CD4-positive, alpha-beta T cell (primary cell): ENCODE data around the gene TRMT10B. TPM values are rescaled to one million over a fixed set of nuclear protein-coding genes. Genes with fewer than 3 reads are reported as not detected.

Experiments used
- ATAC-seq: fragments of 200-7000 bp; cut with Tn5 transposase; one replicate; pipeline ENCODE4 v1.10.0; 2022; ENCODE audit warnings: mild to moderate bottlenecking; ENCODE audit not compliant: poor library complexity
- CTCF ChIA-PET: fragments of 350-600 bp; sonication (Branson Sonifier 250); formaldehyde crosslinking; loops from one replicate; lab custom pipeline; 2021; ENCODE audit warnings: antibody characterized with exemption, inconsistent platforms; lab: Charles Lee
- POLR2A ChIA-PET: fragments of 350-600 bp; sonication (Branson Sonifier 250); formaldehyde crosslinking; loops from one replicate; lab custom pipeline; 2021; ENCODE audit warnings: antibody characterized with exemption, inconsistent platforms; lab: Charles Lee
- DNase-seq, 14 experiments: peaks; one replicate each; pipeline ENCODE4 v3.0.0-alpha.2; 2013 to 2020; ENCODE audit warnings: mixed read lengths in 2 of 14
- H3K27ac ChIP-seq, 2 donors: one replicate each; pipeline versions ENCODE4 v1.5.1 to v1.7.0; 2013; ENCODE audit warnings: low read length in 2 of 2, low read depth in 1 of 2, mild to moderate bottlenecking in 1 of 2
- H3K27me3 ChIP-seq, 2 experiments: 1 replicate in 1 of 2; 2 replicates in 1 of 2; pipeline versions ENCODE4 v1.6.1 to v1.7.0; 2013; ENCODE audit warnings: low read length in 2 of 2, control low read depth in 1 of 2, mild to moderate bottlenecking in 1 of 2, moderate library complexity in 1 of 2; ENCODE audit not compliant: insufficient read depth in 2 of 2, control insufficient read depth in 1 of 2
- H3K36me3 ChIP-seq: one replicate; pipeline ENCODE4 v1.6.1; 2013; ENCODE audit warnings: low read length, control low read depth; ENCODE audit not compliant: insufficient read depth
- H3K4me1 ChIP-seq: one replicate; pipeline ENCODE4 v1.6.1; 2013; ENCODE audit warnings: low read length, control low read depth; ENCODE audit not compliant: insufficient read depth
- H3K4me3 ChIP-seq: one replicate; pipeline ENCODE4 v1.5.1; 2013; ENCODE audit warnings: mild to moderate bottlenecking, low read length, moderate library complexity
- H3K9me3 ChIP-seq, 2 experiments: 1 replicate in 1 of 2; 2 replicates in 1 of 2; pipeline versions ENCODE4 v1.6.1 to v1.7.0; 2013; ENCODE audit warnings: low read length in 2 of 2, mild to moderate bottlenecking in 2 of 2, control low read depth in 1 of 2, moderate library complexity in 1 of 2; ENCODE audit not compliant: control insufficient read depth in 1 of 2, insufficient read depth in 1 of 2
- H3K27ac Mint-ChIP-seq: one replicate; pipeline ENCODE4 v1.8.0; 2020; ENCODE audit warnings: mixed read lengths
- H3K27me3 Mint-ChIP-seq: one replicate; pipeline ENCODE4 v1.8.0; 2021; ENCODE audit warnings: mixed read lengths
- H3K36me3 Mint-ChIP-seq: one replicate; pipeline ENCODE4 v1.8.0; 2021; ENCODE audit warnings: low read depth, mixed read lengths
- H3K4me1 Mint-ChIP-seq: one replicate; pipeline ENCODE4 v1.8.0; 2021; ENCODE audit warnings: low read depth, mixed read lengths
- H3K4me3 Mint-ChIP-seq: one replicate; pipeline ENCODE4 v1.8.0; 2020; ENCODE audit warnings: mild to moderate bottlenecking, mixed read lengths
- H3K9me3 Mint-ChIP-seq: one replicate; pipeline ENCODE4 v1.8.0; 2020; ENCODE audit warnings: mixed read lengths
- intact Hi-C, 2 experiments: fragments of 100-400 bp; cut with DNase I in 1 of 2; cut with micrococcal nuclease in 1 of 2; formaldehyde crosslinking; loops; one replicate each; pipeline versions ENCODE4 v1.15.1 to v1.9.0; 2023 to 2025; cut with DNase I, micrococcal nuclease
- total RNA-seq, 174 experiments: library from RNA in 2 of 174; stranded (reverse) in 2 of 174; gene quantifications; one replicate each; pipeline ENCODE4 v1.2.3 and lab custom pipeline; 2021 to 2026
- TF ChIP-seq, protein P1 (sequence below): fragments of 200-600 bp; IDR thresholded peaks from one replicate; pipeline ENCODE4 v1.8.0; 2022; ENCODE audit warnings: antibody characterized with exemption, mild to moderate bottlenecking

TRMT10B gene
- total RNA-seq, 2 experiments from 2014 or later: 6.6 to 8.3 TPM

- TF ChIP-seq, protein P1, sequence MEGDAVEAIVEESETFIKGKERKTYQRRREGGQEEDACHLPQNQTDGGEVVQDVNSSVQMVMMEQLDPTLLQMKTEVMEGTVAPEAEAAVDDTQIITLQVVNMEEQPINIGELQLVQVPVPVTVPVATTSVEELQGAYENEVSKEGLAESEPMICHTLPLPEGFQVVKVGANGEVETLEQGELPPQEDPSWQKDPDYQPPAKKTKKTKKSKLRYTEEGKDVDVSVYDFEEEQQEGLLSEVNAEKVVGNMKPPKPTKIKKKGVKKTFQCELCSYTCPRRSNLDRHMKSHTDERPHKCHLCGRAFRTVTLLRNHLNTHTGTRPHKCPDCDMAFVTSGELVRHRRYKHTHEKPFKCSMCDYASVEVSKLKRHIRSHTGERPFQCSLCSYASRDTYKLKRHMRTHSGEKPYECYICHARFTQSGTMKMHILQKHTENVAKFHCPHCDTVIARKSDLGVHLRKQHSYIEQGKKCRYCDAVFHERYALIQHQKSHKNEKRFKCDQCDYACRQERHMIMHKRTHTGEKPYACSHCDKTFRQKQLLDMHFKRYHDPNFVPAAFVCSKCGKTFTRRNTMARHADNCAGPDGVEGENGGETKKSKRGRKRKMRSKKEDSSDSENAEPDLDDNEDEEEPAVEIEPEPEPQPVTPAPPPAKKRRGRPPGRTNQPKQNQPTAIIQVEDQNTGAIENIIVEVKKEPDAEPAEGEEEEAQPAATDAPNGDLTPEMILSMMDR: no peak
- peaks cover 5% of the 10 kb centered on the region for H3K36me3 ChIP-seq
- no peaks in the 10 kb centered on the region for H3K27me3 Mint-ChIP-seq
- no peaks in the 10 kb centered on the region for H3K9me3 Mint-ChIP-seq
- peak overlapping the region; percentile 78 for H3K27ac Mint-ChIP-seq
- peaks cover 16% of the 10 kb centered on the region for H3K4me1 ChIP-seq
- peaks cover 0 to 4% of the 10 kb centered on the region in 2 experiments for H3K27me3 ChIP-seq
- no peak overlapping the region for H3K27ac ChIP-seq
- H3K36me3 Mint-ChIP-seq: peaks cover 10% of the 10 kb centered on the region
- DNase-seq (no peak), ATAC-seq (no peak)
- ChIA-PET POLR2A (no interaction called here), CTCF (no interaction called here)
- H3K4me3 ChIP-seq: no peak overlapping the region
- peaks cover 24% of the 10 kb centered on the region for H3K4me1 Mint-ChIP-seq
- no peaks in the 10 kb centered on the region for H3K9me3 ChIP-seq
- intact Hi-C loops: loop anchor here in 1 of 2 experiments (5.0 to 10.0 kb wide), 2 partner anchors 276 to 366 kb away; partner anchors contain the start of genes GRHPR and SHB
- H3K4me3 Mint-ChIP-seq: peak overlapping the region; percentile 80
These were observed 34.7 kb downstream of the TRMT10B start for GRCh38 chr9:37788332-37788731.

DNA sequence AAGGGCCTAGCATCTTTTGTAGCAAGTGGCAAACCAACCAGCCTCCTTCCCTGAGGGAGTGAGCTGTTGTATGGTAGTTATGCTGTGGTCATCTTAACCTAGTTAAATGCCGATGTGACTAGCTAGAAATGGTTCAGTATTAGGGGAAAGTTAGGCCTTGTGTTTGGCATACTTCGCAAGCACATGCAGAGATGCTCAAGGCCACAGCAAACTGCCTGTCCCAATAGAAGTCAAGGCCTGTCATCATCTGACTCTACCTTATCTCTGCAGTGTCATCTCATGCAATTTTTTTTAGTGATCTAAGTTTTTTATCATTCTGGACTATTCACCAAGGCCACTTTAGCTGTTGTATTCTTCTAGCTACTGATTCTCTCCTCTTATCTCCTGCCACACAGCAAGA is 36.5 kb downstream of the TRMT10B start:
- Histone ChIP-seq H3K9me3 (no peaks in the 10 kb centered on the region), H3K36me3 (no peaks in the 10 kb centered on the region), H3K27me3 (peaks cover 0 to 4% of the 10 kb centered on the region in 2 experiments), H3K4me3 (no peak overlapping the region), H3K4me1 (peaks cover 6% of the 10 kb centered on the region), H3K27ac (no peak overlapping the region)
- no peaks in the 10 kb centered on the region for H3K9me3 Mint-ChIP-seq
- ATAC-seq: no peak
- peaks cover under 1% of the 10 kb centered on the region for H3K36me3 Mint-ChIP-seq
- no peak for DNase-seq
- intact Hi-C loops: no loop called here
- H3K4me3 Mint-ChIP-seq: no peak overlapping the region
- H3K27me3 Mint-ChIP-seq: no peaks in the 10 kb centered on the region
- no peak overlapping the region for H3K27ac Mint-ChIP-seq
- CTCF ChIA-PET: no interaction called here
- POLR2A ChIA-PET: no interaction called here
- TF ChIP-seq, protein P1: no peak
- H3K4me1 Mint-ChIP-seq: peaks cover 8% of the 10 kb centered on the region

GRCh38 chr9:37792122-37792521 is 38.5 kb downstream of the TRMT10B start:
- Histone ChIP-seq H3K9me3 (no peaks in the 10 kb centered on the region), H3K4me1 (no peaks in the 10 kb centered on the region), H3K36me3 (no peaks in the 10 kb centered on the region), H3K27me3 (peaks cover 0 to 4% of the 10 kb centered on the region in 2 experiments), H3K4me3 (no peak overlapping the region), H3K27ac (no peak overlapping the region)
- ATAC-seq (no peak), DNase-seq (no peak)
- no peak overlapping the region for H3K4me3 Mint-ChIP-seq
- CTCF ChIA-PET: no interaction called here
- TF ChIP-seq, protein P1: no peak
- intact Hi-C loops: no loop called here
- no peaks in the 10 kb centered on the region for H3K36me3 Mint-ChIP-seq
- POLR2A ChIA-PET: no interaction called here
- no peak overlapping the region for H3K27ac Mint-ChIP-seq
- no peaks in the 10 kb centered on the region for H3K9me3 Mint-ChIP-seq
- no peaks in the 10 kb centered on the region for H3K4me1 Mint-ChIP-seq
- H3K27me3 Mint-ChIP-seq: no peaks in the 10 kb centered on the region
